ENCODE data around the gene PARD3B.

Gene PARD3B

GRCh38 chr2:205280596-205281236, 735.4 kb downstream of the PARD3B start:
- no peak for DNase-seq (ENCODE audit: low spot score)

DNA sequence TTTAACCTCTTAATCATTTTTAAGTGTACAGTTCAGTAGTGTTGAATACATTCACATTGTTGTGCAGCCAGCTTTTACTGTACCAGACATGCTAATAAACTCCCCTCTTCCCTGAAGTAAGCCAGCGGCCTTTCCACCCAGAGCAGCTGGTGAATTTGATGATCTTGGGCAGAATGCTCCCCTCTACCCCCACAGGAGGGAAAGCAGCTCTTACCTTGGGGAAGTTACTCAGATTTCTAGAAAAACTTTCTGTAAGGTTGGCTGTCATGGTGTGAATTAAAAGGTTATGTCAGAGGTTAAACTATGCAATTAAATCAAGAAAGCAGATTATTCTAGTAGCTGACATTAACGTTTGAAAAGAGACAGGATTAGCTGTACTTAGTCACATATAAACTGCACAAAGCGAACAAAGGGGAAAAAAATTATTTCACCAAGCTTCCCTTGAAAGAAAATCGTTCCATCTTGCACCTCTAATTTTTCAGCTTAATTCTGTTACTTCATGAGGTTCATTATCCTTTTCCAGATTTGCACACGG, 738.5 kb downstream of the PARD3B start:
- DNase-seq (ENCODE audit: low spot score) = no peak

- no peak for DNase-seq (ENCODE audit: low spot score)
These were observed 739.1 kb downstream of the PARD3B start for GRCh38 chr2:205284334-205284733.

- no peak for DNase-seq (ENCODE audit: low spot score)
These were observed 742.0 kb downstream of the PARD3B start for GRCh38 chr2:205287316-205287715.

GRCh38 chr2:205288686-205289085, 743.4 kb downstream of the PARD3B start:
- no peak for DNase-seq (ENCODE audit: low spot score)

DNA sequence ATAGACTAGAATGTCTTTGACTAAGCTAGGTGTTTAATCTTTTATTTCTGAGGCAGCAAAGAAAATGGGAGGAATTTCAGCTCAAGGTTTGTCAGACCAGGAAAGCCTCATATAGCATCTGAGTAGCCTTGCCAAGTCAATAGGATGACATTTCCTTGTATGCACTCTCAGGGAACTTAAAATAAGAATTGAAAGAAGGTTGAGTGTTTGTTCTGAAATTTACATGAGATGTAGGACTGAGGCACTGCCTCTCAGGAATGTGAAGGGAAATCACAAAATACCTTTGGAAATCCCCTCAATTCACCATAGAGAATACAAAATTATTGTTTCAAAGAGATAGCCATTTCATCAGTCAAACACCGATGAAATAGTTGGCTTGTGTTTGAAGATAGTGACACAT, 745.0 kb downstream of the PARD3B start:
- DNase-seq (ENCODE audit: low spot score) = no peak

- DNase-seq (ENCODE audit: low spot score) = no peak
These were observed 747.5 kb downstream of the PARD3B start for GRCh38 chr2:205292665-205293295.

- no peak for DNase-seq (ENCODE audit: low spot score)
These were observed 748.3 kb downstream of the PARD3B start for GRCh38 chr2:205293559-205293958.

DNA sequence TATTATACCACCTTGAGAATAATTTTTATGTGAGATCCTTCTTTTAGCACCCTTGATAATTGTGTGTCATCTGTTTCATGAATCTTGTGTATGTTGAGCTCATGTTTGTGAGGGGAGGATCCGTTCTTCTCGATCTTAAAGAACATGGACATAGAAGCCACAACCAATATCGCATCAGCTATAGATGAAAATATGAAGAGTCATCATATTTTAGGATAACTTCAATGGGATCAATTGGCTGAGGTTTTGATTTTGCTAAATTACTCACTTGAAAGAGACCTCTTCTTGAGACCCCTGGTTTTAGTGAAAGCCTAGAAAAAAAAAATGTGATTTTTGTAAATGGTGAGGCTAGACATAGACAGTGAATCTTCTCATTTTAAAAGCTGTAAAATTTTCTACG, 751.7 kb downstream of the PARD3B start:
- no peak for DNase-seq (ENCODE audit: low spot score)

DNA sequence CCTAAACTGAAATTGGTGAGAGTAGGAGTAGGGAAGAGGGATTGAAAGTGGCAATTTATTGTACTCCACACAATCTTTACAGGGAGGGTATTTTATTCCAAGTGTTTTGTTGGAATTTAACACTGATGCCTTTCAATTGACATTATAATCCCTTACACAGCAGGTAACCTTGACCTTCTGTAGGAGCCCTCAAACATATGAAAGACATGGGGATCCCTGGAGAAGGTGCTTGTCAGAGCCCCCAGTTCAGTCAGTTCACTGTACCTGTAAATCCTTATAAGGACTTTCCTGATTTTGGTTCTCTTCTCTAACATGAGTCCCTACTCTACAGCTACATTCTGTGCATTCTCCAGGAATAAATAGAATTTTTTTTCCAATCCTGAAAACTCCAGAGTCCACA, 752.1 kb downstream of the PARD3B start:
- no peak for DNase-seq (ENCODE audit: low spot score)

GRCh38 chr2:205297846-205298245, 752.6 kb downstream of the PARD3B start:
- no peak for DNase-seq (ENCODE audit: low spot score)

GRCh38 chr2:205311201-205311600, 765.9 kb downstream of the PARD3B start:
- DNase-seq (ENCODE audit: low spot score) = no peak

DNA sequence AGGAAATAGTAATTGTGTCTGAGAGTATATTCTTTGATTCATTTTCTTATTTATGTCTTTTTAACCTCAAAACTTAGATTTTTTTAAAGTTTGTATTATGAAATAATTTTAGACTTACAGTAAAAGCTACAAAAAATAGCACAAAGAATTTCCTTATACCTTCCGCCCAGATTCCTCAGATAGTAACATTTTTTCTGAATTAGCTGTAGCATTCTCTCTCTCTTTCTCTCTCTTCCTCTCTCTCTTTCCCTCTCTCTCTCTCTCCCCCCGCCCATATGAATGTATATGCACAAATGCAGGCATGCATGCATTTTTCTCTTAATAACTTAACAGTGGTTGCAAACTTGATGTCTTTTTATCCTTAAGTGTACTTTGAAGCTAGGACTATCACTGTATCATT, 776.0 kb downstream of the PARD3B start:
- no peak for DNase-seq (ENCODE audit: low spot score)

DNA sequence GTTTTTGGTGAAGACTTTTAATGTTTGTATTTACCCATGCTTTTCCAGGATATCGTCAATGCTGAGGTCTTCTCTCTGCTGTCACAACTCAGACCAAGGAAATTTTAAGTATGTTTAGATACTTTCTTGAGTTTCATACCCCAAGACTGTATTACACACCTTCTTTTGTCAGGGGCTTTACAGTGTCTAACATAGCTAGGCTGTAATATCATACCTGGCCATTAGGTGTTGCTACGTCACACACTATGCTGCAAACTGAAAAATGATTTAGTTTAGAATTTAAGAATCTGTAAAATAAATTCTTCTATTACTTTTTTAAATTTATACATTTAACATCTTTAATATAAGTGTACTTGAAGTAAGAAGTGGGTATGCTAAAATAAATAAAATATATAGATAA, 778.7 kb downstream of the PARD3B start:
- DNase-seq (ENCODE audit: low spot score) = no peak

DNA sequence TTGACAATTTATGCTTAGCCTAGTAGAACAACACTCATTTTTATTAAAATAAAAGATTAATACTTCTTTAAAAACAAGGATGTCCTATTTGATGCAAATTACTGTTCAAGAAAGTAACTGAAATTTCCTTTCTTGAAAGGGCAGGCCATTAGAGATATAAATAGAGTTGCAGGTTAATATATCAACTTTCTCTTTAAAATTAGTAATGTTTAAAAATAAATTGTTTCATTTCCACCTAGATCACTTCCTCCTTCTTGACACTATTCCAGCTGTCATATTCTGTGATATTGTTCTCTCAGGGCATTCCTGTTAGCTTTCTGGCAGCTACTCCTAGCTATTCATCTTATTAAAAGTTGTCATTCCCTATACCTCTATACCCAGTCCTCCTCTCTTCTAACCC, 779.1 kb downstream of the PARD3B start:
- DNase-seq (ENCODE audit: low spot score) = no peak

DNA sequence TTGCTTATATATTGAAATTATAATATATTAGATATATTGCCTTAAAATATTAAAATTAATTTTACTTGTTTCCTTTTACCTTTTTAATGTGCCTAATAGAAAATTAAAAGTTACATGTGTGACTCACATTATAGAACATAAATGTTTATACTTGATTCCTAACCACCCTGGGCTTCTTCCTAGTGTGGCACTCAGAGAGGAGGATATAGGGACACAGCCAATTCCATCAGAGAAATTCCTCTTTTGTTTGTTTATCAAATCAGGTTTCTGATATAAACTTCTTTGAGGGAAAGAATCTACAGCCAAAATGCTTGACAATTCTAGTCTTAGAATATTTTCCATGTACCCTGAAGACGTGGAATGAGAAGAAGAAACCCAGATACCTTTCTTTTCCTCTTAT, 788.1 kb downstream of the PARD3B start:
- DNase-seq (ENCODE audit: low spot score) = no peak

DNA sequence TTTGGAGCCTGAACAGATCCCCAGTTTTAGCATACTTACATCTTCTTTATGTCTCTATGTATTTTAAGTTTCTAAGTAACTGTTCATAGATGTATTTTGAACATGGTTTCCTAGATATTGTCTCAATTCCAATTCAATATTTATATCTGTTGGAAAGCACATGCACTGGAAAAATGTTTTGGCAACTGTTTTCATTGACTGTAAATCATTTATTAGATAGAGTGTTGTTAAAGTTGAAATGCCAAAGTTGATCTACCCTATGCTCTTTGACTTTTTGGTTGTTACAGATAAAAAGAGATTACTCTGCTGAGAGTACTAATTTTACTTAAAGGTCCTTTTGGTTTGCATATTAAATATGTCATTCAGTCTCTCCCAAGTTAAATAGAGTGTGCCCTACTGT, 792.0 kb downstream of the PARD3B start:
- no peak for DNase-seq (ENCODE audit: low spot score)

GRCh38 chr2:205338156-205338555, 792.9 kb downstream of the PARD3B start:
- DNase-seq (ENCODE audit: low spot score) = no peak

DNA sequence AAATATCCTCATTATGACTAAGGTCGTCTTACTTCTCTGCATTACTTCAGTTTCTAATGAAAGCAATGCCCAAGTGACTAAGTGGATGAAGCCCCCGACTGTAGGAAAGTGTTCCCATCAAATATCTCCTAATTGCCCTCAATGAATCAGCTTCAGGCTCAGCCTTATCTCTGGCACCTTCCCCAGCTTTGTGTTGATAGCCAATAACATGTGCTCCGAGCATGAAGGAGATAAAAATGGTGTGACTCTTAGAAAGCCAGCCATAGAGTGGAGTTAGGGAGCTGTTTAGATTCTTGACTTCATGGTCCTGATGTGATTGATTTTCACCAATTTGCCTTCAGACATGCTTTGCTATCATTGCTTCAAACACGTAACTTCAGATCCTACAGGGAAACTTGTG, 797.8 kb downstream of the PARD3B start:
- no peak for DNase-seq (ENCODE audit: low spot score)

- DNase-seq (ENCODE audit: low spot score) = no peak
These were observed 801.4 kb downstream of the PARD3B start for GRCh38 chr2:205346649-205347048.

DNA sequence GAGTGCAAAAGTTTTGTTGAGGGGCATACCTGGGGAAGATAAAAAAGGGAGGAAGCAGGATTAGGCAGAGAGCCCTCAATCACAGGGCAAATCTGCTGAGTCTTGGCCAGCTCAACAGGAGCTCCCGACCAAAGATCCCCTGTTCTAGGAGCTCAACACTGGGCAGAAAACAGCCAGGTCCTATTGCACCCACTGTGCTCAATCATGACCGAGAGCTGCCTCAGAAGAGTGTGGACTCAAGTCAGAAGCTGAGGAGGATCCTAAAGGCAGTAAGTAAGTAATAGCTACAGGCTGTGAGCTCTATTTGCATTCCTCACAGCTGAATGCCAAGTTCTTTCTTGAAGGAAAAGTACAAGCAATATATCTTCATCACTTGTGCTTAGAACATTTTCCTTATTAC, 802.6 kb downstream of the PARD3B start:
- DNase-seq (ENCODE audit: low spot score) = no peak

- no peak for DNase-seq (ENCODE audit: low spot score)
These were observed 806.8 kb downstream of the PARD3B start for GRCh38 chr2:205352094-205352493.

- no peak for DNase-seq (ENCODE audit: low spot score)
These were observed 807.3 kb downstream of the PARD3B start for GRCh38 chr2:205352593-205352992.

DNA sequence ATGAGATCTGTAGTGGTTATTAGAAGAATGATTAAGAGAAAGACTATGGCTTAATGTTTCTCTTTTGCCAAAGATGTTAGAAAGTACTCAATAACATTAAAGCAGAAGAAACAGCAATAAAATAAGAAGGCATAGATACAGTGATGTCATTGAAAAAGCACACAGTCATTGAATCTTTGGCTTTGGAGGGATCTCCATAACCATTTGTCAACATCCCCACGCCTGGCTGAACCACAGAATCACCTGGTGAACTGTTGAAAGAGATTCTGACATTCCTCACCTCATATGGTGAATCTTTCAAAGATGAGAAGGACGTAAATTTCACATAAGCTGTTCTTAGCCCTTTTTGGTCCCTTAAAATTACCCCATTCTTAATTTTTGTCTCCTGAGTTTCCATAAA, 812.5 kb downstream of the PARD3B start:
- DNase-seq (ENCODE audit: low spot score) = no peak
